Endothelial cell (in vitro differentiated cells): ENCODE results near the gene MYO1C. TPM values are rescaled to one million over a fixed set of nuclear protein-coding genes. Genes with fewer than 3 reads are reported as not detected.

Experiments
- DNase-seq: peaks from one replicate; pipeline ENCODE4 v3.0.0; 2021; ENCODE audit warnings: low spot score
- H3K27ac Mint-ChIP-seq: one replicate; pipeline ENCODE4 v1.8.0; 2021; ENCODE audit warnings: mixed read lengths, inconsistent platforms; ENCODE audit not compliant: unreplicated experiment
- H3K27me3 Mint-ChIP-seq: one replicate; pipeline ENCODE4 v1.8.0; 2021; ENCODE audit warnings: mild to moderate bottlenecking, moderate library complexity, mixed read lengths, inconsistent platforms; ENCODE audit not compliant: unreplicated experiment
- H3K36me3 Mint-ChIP-seq: one replicate; pipeline ENCODE4 v1.8.0; 2021; ENCODE audit warnings: mild to moderate bottlenecking, low read depth, mixed read lengths, inconsistent platforms; ENCODE audit not compliant: unreplicated experiment
- H3K4me1 Mint-ChIP-seq: one replicate; pipeline ENCODE4 v1.8.0; 2021; ENCODE audit warnings: mild to moderate bottlenecking, mixed read lengths, inconsistent platforms; ENCODE audit not compliant: unreplicated experiment
- H3K4me3 Mint-ChIP-seq: one replicate; pipeline ENCODE4 v1.8.0; 2021; ENCODE audit warnings: mild to moderate bottlenecking, mixed read lengths, inconsistent platforms; ENCODE audit not compliant: unreplicated experiment
- H3K9me3 Mint-ChIP-seq: one replicate; pipeline ENCODE4 v1.8.0; 2021; ENCODE audit warnings: mixed read lengths, inconsistent platforms; ENCODE audit not compliant: unreplicated experiment
- CTCF ChIP-seq: fragments of 200-600 bp; sonication (generic); IDR thresholded peaks from one replicate; pipeline ENCODE4 v1.5.0; 2021; ENCODE audit warnings: antibody characterized with exemption; ENCODE audit not compliant: unreplicated experiment
- total RNA-seq: library from RNA; stranded (reverse); fragmentation: NEBNext Ultra II Directional; extraction: Animal tissue kit (Norgen Biotek cat#: 25700); gene quantifications from one replicate; pipeline ENCODE4 v1.2.1, GENCODE V29; 2021; ENCODE audit not compliant: unreplicated experiment

The MYO1C gene
- total RNA-seq, 1 donor from 2014 or later, result 117 TPM

DNA sequence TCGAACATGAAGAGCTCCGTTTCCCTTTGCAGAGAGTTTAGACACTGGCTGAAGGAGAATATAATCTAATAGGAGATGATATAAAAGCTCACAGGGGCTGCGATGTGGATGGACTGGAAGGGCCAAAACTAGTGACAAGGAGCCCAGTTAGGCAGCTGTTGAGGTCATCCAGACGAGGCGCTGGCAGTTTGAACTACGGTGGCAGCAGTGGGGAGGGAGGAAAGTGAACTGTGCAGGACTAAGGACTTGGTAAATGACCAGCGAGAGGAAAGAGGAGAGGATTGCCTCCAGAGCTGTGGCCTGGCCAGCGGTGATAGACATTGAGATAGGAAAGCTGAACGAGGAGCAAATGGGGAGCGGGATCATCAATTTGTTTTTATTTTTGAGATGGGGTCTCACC, 77.9 kb downstream of the MYO1C start:
- Mint-ChIP-seq H3K27ac (peak overlapping the region; percentile 89), H3K4me3 (peak overlapping the region; percentile 9), H3K36me3 (peaks cover 10% of the 10 kb centered on the region), H3K9me3 (no peaks in the 10 kb centered on the region), H3K27me3 (peaks cover 3% of the 10 kb centered on the region), H3K4me1 (peaks cover 10% of the 10 kb centered on the region)
- no peak for DNase-seq
- no peak for TF ChIP-seq CTCF

Other genes starting within 250 kb of the MYO1C start
- not detected for gene BHLHA9, start 222.2 kb downstream of the MYO1C start, total RNA-seq
- not detected for gene TRARG1, start 213.0 kb downstream of the MYO1C start, total RNA-seq
- 820 TPM for gene YWHAE, start 92.5 kb downstream of the MYO1C start, total RNA-seq
- 119 TPM for gene CRK, start 36.5 kb downstream of the MYO1C start, total RNA-seq
- gene INPP5K, start 23.9 kb upstream of the MYO1C start, total RNA-seq, result 40.9 TPM
- 215 TPM for gene PITPNA, start 70.1 kb upstream of the MYO1C start, total RNA-seq
- 71.4 TPM for gene SLC43A2, start 136.1 kb upstream of the MYO1C start, total RNA-seq
- 289 TPM for gene SCARF1, start 153.0 kb upstream of the MYO1C start, total RNA-seq
- 14.2 TPM for gene RILP, start 157.2 kb upstream of the MYO1C start, total RNA-seq
- 295 TPM for gene PRPF8, start 192.2 kb upstream of the MYO1C start, total RNA-seq
- 4.4 TPM for gene TLCD2, start 217.7 kb upstream of the MYO1C start, total RNA-seq
- 20.0 TPM for gene WDR81, start 232.0 kb upstream of the MYO1C start, total RNA-seq